HepG2 (cell line): ENCODE measurements around the gene EMC9. TPM values are rescaled to one million over a fixed set of nuclear protein-coding genes. Genes with fewer than 3 reads are reported as not detected.
A peak's percentile ranks its signal among the peaks of the same experiment; 100 is the strongest.

Experiments used
- CEBPZ ChIP-seq: IDR thresholded peaks from 2 replicates; pipeline ENCODE4 v1.6.1; 2012; ENCODE audit warnings: low read length, improper control_type of control experiment
- JARID2 ChIP-seq: sonication (generic); formaldehyde crosslinking; IDR thresholded peaks from 2 replicates; pipeline ENCODE4 v1.8.1; 2023; ENCODE audit warnings: missing genetic modification reagents, inconsistent platforms; ENCODE audit not compliant: insufficient replicate concordance
- NFKB2 ChIP-seq: sonication (generic); formaldehyde crosslinking; IDR thresholded peaks from 2 replicates; pipeline ENCODE4 v1.4.0; 2020; ENCODE audit warnings: missing genetic modification reagents, borderline replicate concordance
- RBM39 ChIP-seq: fragments of 200-400 bp; formaldehyde crosslinking; IDR thresholded peaks from one replicate; pipeline ENCODE4 v1.6.1; 2018; ENCODE audit warnings: antibody characterized with exemption, mild to moderate bottlenecking, low read depth, low read length; ENCODE audit not compliant: poor library complexity, severe bottlenecking
- REL ChIP-seq: sonication (generic); formaldehyde crosslinking; conservative IDR thresholded peaks from 2 replicates; pipeline ENCODE4 v1.8.0; 2022; ENCODE audit warnings: mild to moderate bottlenecking, missing genetic modification reagents, moderate library complexity
- REXO4 ChIP-seq: sonication (generic); formaldehyde crosslinking; IDR thresholded peaks from 2 replicates; pipeline ENCODE4 v1.8.0; 2022; ENCODE audit warnings: missing genetic modification reagents, mild to moderate bottlenecking, borderline replicate concordance
- ZBTB37 ChIP-seq: sonication (generic); formaldehyde crosslinking; IDR thresholded peaks from 2 replicates; pipeline ENCODE4 v1.4.0; 2020; ENCODE audit warnings: mild to moderate bottlenecking, missing genetic modification reagents
- ZMYM4 ChIP-seq: sonication (generic); formaldehyde crosslinking; IDR thresholded peaks from 2 replicates; pipeline ENCODE4 v1.8.1; 2023; ENCODE audit warnings: mild to moderate bottlenecking, missing genetic modification reagents
- ZNF329 ChIP-seq: sonication (generic); formaldehyde crosslinking; IDR thresholded peaks from 2 replicates; pipeline ENCODE4 v1.9.0; 2021; ENCODE audit warnings: low read depth, mild to moderate bottlenecking, missing genetic modification reagents
- ZNF737 ChIP-seq: sonication (generic); formaldehyde crosslinking; IDR thresholded peaks from 2 replicates; pipeline ENCODE4 v1.5.0; 2020; ENCODE audit warnings: missing genetic modification reagents, mild to moderate bottlenecking, borderline replicate concordance
- ZNF749 ChIP-seq: sonication (generic); formaldehyde crosslinking; IDR thresholded peaks from 2 replicates; pipeline ENCODE4 v1.8.0; 2022; ENCODE audit warnings: mild to moderate bottlenecking, missing genetic modification reagents, moderate library complexity, borderline replicate concordance
- ZNF782 ChIP-seq: sonication (generic); formaldehyde crosslinking; IDR thresholded peaks from 2 replicates; pipeline ENCODE4 v1.4.0; 2020; ENCODE audit warnings: missing genetic modification reagents, mild to moderate bottlenecking, borderline replicate concordance
- polyA plus RNA-seq, 8 experiments: library from polyadenylated mRNA; depleted of rRNA in 3 of 8; stranded (reverse) in 7 of 8; unstranded in 1 of 8; fragments of >200 nt; fragmentation: Illumina TruSeq in 4 of 8; extraction: Trizol in 4 of 8; gene quantifications; 2 replicates each; pipeline versions ENCODE4 v1.2.1 to v1.2.3, GENCODE V29; 2011 to 2016; ENCODE audit warnings: low read depth in 4 of 8, missing spikeins in 1 of 8, mixed read lengths in 1 of 8; ENCODE audit not compliant: insufficient read depth in 1 of 8
- total RNA-seq, 5 experiments: library from RNA; depleted of rRNA; stranded (reverse); fragments of >200 nt; fragmentation: Illumina TruSeq; extraction: Trizol; gene quantifications; 2 replicates each; pipeline ENCODE4 v1.2.3, GENCODE V29; 2016; ENCODE audit warnings: low read depth in 1 of 5
- TF ChIP-seq, protein P1 (sequence below): sonication (generic); formaldehyde crosslinking; IDR thresholded peaks from 2 replicates; pipeline ENCODE4 v1.4.0; 2020; ENCODE audit warnings: missing genetic modification reagents, borderline replicate concordance
- TF ChIP-seq, protein P2 (sequence below): sonication (generic); formaldehyde crosslinking; conservative IDR thresholded peaks from 2 replicates; pipeline ENCODE4 v1.8.0; 2022; ENCODE audit warnings: mild to moderate bottlenecking, moderate library complexity, missing genetic modification reagents

Gene EMC9
- total and polyA plus RNA-seq, 2 of the 13 experiments (the other 11 are each of a cell fraction or from before 2014, with no cell fraction given): 60.5 to 78.7 TPM

DNA sequence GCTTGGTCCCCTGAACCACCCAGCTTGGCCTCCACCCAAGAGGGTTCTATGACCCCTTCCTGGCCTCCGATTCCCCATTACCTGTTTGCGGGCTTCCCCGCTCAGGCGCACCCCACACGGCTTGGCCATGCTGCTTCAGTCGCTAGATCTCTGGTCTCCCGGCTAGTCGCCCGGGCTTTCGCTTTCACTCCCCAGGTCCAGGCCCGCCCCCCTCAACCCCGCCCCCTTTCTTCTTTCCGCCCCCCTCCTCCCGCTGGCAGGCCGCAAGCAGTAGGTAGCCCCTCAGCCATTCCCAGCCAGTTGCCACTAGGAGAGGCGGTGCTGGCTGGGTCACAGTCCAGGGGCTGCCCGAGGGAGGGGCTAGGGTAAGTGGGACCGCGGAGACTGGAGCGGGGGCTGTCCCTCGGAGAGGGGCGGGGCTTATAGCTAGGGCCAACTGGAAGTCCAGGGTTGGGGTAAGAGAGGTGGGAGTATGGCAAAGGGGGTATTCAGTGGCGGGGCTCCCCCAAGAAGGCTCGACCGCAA is 5.1 kb upstream of the EMC9 start, which contains the start of gene PSME2 (continued):
- TF ChIP-seq, protein P1, sequence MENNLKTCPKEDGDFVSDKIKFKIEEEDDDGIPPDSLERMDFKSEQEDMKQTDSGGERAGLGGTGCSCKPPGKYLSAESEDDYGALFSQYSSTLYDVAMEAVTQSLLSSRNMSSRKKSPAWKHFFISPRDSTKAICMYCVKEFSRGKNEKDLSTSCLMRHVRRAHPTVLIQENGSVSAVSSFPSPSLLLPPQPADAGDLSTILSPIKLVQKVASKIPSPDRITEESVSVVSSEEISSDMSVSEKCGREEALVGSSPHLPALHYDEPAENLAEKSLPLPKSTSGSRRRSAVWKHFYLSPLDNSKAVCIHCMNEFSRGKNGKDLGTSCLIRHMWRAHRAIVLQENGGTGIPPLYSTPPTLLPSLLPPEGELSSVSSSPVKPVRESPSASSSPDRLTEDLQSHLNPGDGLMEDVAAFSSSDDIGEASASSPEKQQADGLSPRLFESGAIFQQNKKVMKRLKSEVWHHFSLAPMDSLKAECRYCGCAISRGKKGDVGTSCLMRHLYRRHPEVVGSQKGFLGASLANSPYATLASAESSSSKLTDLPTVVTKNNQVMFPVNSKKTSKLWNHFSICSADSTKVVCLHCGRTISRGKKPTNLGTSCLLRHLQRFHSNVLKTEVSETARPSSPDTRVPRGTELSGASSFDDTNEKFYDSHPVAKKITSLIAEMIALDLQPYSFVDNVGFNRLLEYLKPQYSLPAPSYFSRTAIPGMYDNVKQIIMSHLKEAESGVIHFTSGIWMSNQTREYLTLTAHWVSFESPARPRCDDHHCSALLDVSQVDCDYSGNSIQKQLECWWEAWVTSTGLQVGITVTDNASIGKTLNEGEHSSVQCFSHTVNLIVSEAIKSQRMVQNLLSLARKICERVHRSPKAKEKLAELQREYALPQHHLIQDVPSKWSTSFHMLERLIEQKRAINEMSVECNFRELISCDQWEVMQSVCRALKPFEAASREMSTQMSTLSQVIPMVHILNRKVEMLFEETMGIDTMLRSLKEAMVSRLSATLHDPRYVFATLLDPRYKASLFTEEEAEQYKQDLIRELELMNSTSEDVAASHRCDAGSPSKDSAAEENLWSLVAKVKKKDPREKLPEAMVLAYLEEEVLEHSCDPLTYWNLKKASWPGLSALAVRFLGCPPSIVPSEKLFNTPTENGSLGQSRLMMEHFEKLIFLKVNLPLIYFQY (CRISPR knock-in tag): no peak; the same call in 1 of the 2 replicates
- TF ChIP-seq ZNF737 (CRISPR knock-in tag): no peak
- no peak for TF ChIP-seq JARID2 (CRISPR knock-in tag)
- no peak for TF ChIP-seq REXO4 (CRISPR knock-in tag)
- TF ChIP-seq, protein P2, sequence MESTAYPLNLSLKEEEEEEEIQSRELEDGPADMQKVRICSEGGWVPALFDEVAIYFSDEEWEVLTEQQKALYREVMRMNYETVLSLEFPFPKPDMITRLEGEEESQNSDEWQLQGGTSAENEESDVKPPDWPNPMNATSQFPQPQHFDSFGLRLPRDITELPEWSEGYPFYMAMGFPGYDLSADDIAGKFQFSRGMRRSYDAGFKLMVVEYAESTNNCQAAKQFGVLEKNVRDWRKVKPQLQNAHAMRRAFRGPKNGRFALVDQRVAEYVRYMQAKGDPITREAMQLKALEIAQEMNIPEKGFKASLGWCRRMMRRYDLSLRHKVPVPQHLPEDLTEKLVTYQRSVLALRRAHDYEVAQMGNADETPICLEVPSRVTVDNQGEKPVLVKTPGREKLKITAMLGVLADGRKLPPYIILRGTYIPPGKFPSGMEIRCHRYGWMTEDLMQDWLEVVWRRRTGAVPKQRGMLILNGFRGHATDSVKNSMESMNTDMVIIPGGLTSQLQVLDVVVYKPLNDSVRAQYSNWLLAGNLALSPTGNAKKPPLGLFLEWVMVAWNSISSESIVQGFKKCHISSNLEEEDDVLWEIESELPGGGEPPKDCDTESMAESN (CRISPR knock-in tag): peak; percentile 62
- TF ChIP-seq NFKB2 (CRISPR knock-in tag): peak; percentile 83; the same call in 1 of the 2 replicates
- TF ChIP-seq ZNF782 (CRISPR knock-in tag): no peak
- no peak for TF ChIP-seq REL (CRISPR knock-in tag)
- TF ChIP-seq ZMYM4 (CRISPR knock-in tag): no peak
- TF ChIP-seq RBM39: peak; percentile 80
- TF ChIP-seq CEBPZ: no peak
- peak; percentile 81; the same call in 1 of the 2 replicates for TF ChIP-seq ZBTB37 (CRISPR knock-in tag)
- TF ChIP-seq ZNF749 (CRISPR knock-in tag): peak; percentile 98; the same call in 1 of the 2 replicates
- TF ChIP-seq ZNF329 (CRISPR knock-in tag): no peak
